Endothelial cell of umbilical vein (primary cell): Measurements from ENCODE around the gene TYRO3. TPM values are rescaled to one million over a fixed set of nuclear protein-coding genes. Genes with fewer than 3 reads are reported as not detected.

ENCODE experiments used
- BruUV-seq: library from RNA; stranded (reverse); fragments of 400-500 nt; replicated peaks from 2 replicates; lab custom pipeline; 2021; lab: Mats Ljungman, UMichigan
- CTCF ChIA-PET: fragments of 300-600, 350-600 bp; sonication (Branson Sonifier 250); formaldehyde crosslinking; loops from one replicate; lab custom pipeline; 2021; ENCODE audit warnings: antibody characterized with exemption, inconsistent platforms; lab: Charles Lee
- POLR2A ChIA-PET: fragments of 300-600, 350-600 bp; sonication (Branson Sonifier 250); formaldehyde crosslinking; loops from one replicate; lab custom pipeline; 2021; ENCODE audit warnings: antibody characterized with exemption, inconsistent platforms; lab: Charles Lee
- DNase-seq: peaks from one replicate; pipeline ENCODE4 v3.0.0-alpha.2; 2011; ENCODE audit warnings: low read depth, low spot score
- FAIRE-seq: peaks from 2 replicates; lab custom pipeline; 2011; peaks lifted over from hg19 to GRCh38; lab: Jason Lieb, UNC
- H2AFZ ChIP-seq: 2 replicates; pipeline ENCODE4 v1.6.0; 2012; ENCODE audit warnings: low read depth, low read length, control low read depth, inconsistent platforms
- H3K27ac ChIP-seq: 2 replicates; pipeline ENCODE4 v1.5.1; 2011; ENCODE audit warnings: low read depth, mild to moderate bottlenecking, control low read depth, low read length, moderate library complexity; ENCODE audit not compliant: insufficient read depth
- H3K27me3 ChIP-seq, 2 experiments: 2 replicates each; pipeline versions ENCODE4 v1.6.0 to v1.6.1; 2011; ENCODE audit warnings: low read length in 2 of 2, mixed read lengths in 1 of 2; ENCODE audit not compliant: control insufficient read depth in 2 of 2, insufficient read depth in 2 of 2
- H3K36me3 ChIP-seq, 2 experiments: 2 replicates in 1 of 2; 3 replicates in 1 of 2; pipeline ENCODE4 v1.5.1; 2011; ENCODE audit warnings: low read length in 2 of 2, mild to moderate bottlenecking in 1 of 2, moderate library complexity in 1 of 2; ENCODE audit not compliant: control insufficient read depth in 2 of 2, insufficient read depth in 2 of 2; ENCODE audit errors: extremely low read depth in 1 of 2
- H3K4me1 ChIP-seq: 3 replicates; pipeline ENCODE4 v1.5.1; 2011; ENCODE audit warnings: mild to moderate bottlenecking, low read length; ENCODE audit not compliant: control insufficient read depth, insufficient read depth; ENCODE audit errors: extremely low read depth
- H3K4me2 ChIP-seq: 2 replicates; pipeline ENCODE4 v1.6.1; 2011; ENCODE audit warnings: low read length, control low read depth, mixed read lengths; ENCODE audit not compliant: insufficient read depth
- H3K4me3 ChIP-seq, 3 experiments: fragments of 200-600 bp in 1 of 3; sonication (generic), shearing (Covaris generic) in 1 of 3; replicated peaks in 1 of 3; 2 replicates each; pipeline ENCODE4 v1.5.1; 2011 to 2016; ENCODE audit warnings: control low read depth in 3 of 3, low read length in 3 of 3, mild to moderate bottlenecking in 2 of 3, inconsistent platforms in 1 of 3, low read depth in 1 of 3, moderate library complexity in 1 of 3; ENCODE audit not compliant: insufficient read depth in 1 of 3
- H3K79me2 ChIP-seq: 2 replicates; pipeline ENCODE4 v1.6.0; 2012; ENCODE audit warnings: low read length, inconsistent platforms; ENCODE audit not compliant: control insufficient read depth, insufficient read depth
- H3K9ac ChIP-seq: replicated peaks from 2 replicates; pipeline ENCODE3; 2011; ENCODE audit warnings: low read length, control low read depth; ENCODE audit not compliant: insufficient read depth; ENCODE audit errors: extremely low read depth
- H3K9me1 ChIP-seq: replicated peaks from 3 replicates; pipeline ENCODE4 v1.6.0; 2011; ENCODE audit warnings: mild to moderate bottlenecking, low read length; ENCODE audit not compliant: control insufficient read depth, insufficient read depth; ENCODE audit errors: extremely low read depth
- H3K9me3 ChIP-seq: replicated peaks from 2 replicates; pipeline ENCODE4 v1.5.1; 2012; ENCODE audit warnings: low read length, inconsistent platforms; ENCODE audit not compliant: control insufficient read depth, insufficient read depth
- H4K20me1 ChIP-seq: replicated peaks from 2 replicates; pipeline ENCODE3; 2011; ENCODE audit warnings: mild to moderate bottlenecking, low read length; ENCODE audit not compliant: control insufficient read depth, insufficient read depth; ENCODE audit errors: extremely low read depth
- EZH2 ChIP-seq: IDR thresholded peaks from 2 replicates; pipeline ENCODE4 v1.6.1; 2012; ENCODE audit warnings: borderline replicate concordance, low read depth, mild to moderate bottlenecking, moderate library complexity, low read length, inconsistent platforms; ENCODE audit not compliant: severe bottlenecking
- FOS ChIP-seq: IDR thresholded peaks from 2 replicates; pipeline ENCODE4 v1.6.1; 2011; ENCODE audit warnings: mild to moderate bottlenecking, low read length, moderate library complexity, borderline replicate concordance; ENCODE audit not compliant: insufficient read depth
- JUN ChIP-seq: IDR thresholded peaks from 2 replicates; pipeline ENCODE4 v1.6.1; 2011; ENCODE audit warnings: borderline replicate concordance, low read depth; ENCODE audit not compliant: insufficient read length, insufficient read depth
- MYC ChIP-seq: IDR thresholded peaks from one replicate; pipeline ENCODE4 v1.6.1; 2011; ENCODE audit warnings: mild to moderate bottlenecking, low read depth, low read length
- POLR2A ChIP-seq: IDR thresholded peaks from 2 replicates; pipeline ENCODE4 v1.6.1; 2012; ENCODE audit warnings: low read depth, mild to moderate bottlenecking, control low read depth, low read length
- POLR2AphosphoS5 ChIP-seq: IDR thresholded peaks from 2 replicates; pipeline ENCODE4 v1.6.1; 2012; ENCODE audit warnings: low read depth, mild to moderate bottlenecking, control low read depth, low read length, moderate library complexity; ENCODE audit not compliant: insufficient read depth
- dilution Hi-C: fragments of 300-500 bp; cut with MboI; formaldehyde crosslinking; loops from one replicate; pipeline ENCODE4 v1.15.0; 2019; ENCODE audit warnings: low sequenced_read_pairs; ENCODE audit not compliant: extremely low pct_ligation_motif_present
- intact Hi-C: fragments of 100-400 bp; cut with micrococcal nuclease; formaldehyde crosslinking; loops from one replicate; pipeline ENCODE4 v1.10.0; 2022
- polyA plus RNA-seq, 4 experiments: library from polyadenylated mRNA; depleted of rRNA in 3 of 4; stranded (reverse) in 3 of 4; unstranded in 1 of 4; fragments of >200 nt; gene quantifications; 2 replicates each; pipeline versions ENCODE4 v1.2.1 to v1.2.3, GENCODE V29; 2011 to 2012; ENCODE audit warnings: missing spikeins in 1 of 4
- total RNA-seq: library from RNA; stranded (reverse); gene quantifications from 2 replicates; pipeline ENCODE4 v1.2.3, GENCODE V29; 2021

TYRO3 gene
- total and polyA plus RNA-seq, 2 donors (not counting 3 experiments of a cell fraction or from before 2014, with no cell fraction given): 14.1 to 14.5 TPM

DNA sequence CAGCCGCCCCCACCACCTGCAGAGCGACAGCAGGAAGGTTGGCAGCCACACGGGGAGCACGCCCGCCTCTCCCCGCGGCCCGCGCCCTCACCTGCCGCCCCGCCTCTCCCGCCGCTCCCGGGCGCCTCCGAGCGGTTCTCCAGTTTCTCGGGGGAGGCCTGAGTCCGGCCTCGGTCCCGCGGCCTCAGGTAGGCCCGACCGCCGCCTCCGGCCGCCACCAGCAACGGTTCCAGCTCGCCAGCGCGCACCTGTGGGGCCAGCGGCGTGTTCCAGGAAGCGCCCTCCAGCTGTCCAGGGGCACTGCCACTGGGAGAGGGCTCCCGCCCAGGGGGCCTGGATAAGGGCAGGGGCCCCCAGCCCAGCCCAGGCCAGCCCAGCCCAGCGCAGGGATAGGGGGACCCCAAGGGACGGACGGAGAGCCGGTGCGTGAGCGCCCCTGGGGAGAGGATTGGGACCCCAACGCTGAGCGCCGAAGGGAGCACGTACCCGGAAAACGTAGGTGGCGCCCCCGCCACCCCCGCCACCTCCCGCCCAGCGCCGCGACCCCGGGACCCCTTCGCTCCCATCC lies 47.6 kb upstream of the TYRO3 start:
- BruUV-seq: no TSS peak
- Histone ChIP-seq H3K4me2 (no peak overlapping the region), H3K79me2 (no peaks in the 10 kb centered on the region), H3K27me3 (peaks cover 37 to 38% of the 10 kb centered on the region in 2 experiments), H3K36me3 (no peaks in the 10 kb centered on the region), H3K9ac (no peak overlapping the region), H4K20me1 (no peaks in the 10 kb centered on the region), H2AFZ (no peak overlapping the region), H3K9me1 (no peaks in the 10 kb centered on the region), H3K27ac (no peak overlapping the region), H3K4me3 (no peak overlapping the region), H3K4me1 (peaks cover 8% of the 10 kb centered on the region), H3K9me3 (no peaks in the 10 kb centered on the region)
- dilution Hi-C loops: no loop called here
- intact Hi-C loops: no loop called here
- ChIA-PET POLR2A (no interaction called here), CTCF (interaction anchor here (2.5 kb wide), 1 partner anchor 45 kb away, joined by 10 read pairs; no protein-coding TSS in a partner anchor)
- TF ChIP-seq FOS (no peak), EZH2 (peak; percentile 59), POLR2AphosphoS5 (no peak), MYC (no peak), POLR2A (no peak), JUN (no peak)
- FAIRE-seq (no peak), DNase-seq (no peak)

GRCh38 chr15:41511899-41512369 lies 47.1 kb upstream of the TYRO3 start:
- FAIRE-seq (no peak), DNase-seq (no peak)
- intact Hi-C loops (no loop called here), dilution Hi-C loops (no loop called here)
- H3K27me3 ChIP-seq: peaks cover 37% of the 10 kb centered on the region in 2 experiments
- no peaks in the 10 kb centered on the region for H3K36me3 ChIP-seq
- no peak overlapping the region for H3K4me3 ChIP-seq
- no peak overlapping the region for H2AFZ ChIP-seq
- H3K4me1 ChIP-seq: peaks cover 8% of the 10 kb centered on the region
- H3K27ac ChIP-seq: no peak overlapping the region
- H3K79me2 ChIP-seq: no peaks in the 10 kb centered on the region
- no peaks in the 10 kb centered on the region for H4K20me1 ChIP-seq
- H3K4me2 ChIP-seq: no peak overlapping the region
- ChIA-PET POLR2A (no interaction called here), CTCF (interaction anchor here (2.5 kb wide), 1 partner anchor 46 kb away, joined by 10 read pairs; no protein-coding TSS in a partner anchor)
- H3K9me1 ChIP-seq: no peaks in the 10 kb centered on the region
- no peaks in the 10 kb centered on the region for H3K9me3 ChIP-seq
- TF ChIP-seq FOS (no peak), EZH2 (peak; percentile 66)
- no TSS peak for BruUV-seq
- no peak overlapping the region for H3K9ac ChIP-seq
